Loucy (cell line): ENCODE data around the gene MED17.

Experiments used
- H2AFZ ChIP-seq: fragments of 200-600 bp; sonication (generic); 2 replicates; pipeline ENCODE4 v1.6.0; 2016; ENCODE audit warnings: antibody characterized with exemption, mild to moderate bottlenecking, low read length, moderate library complexity
- H3F3A ChIP-seq: fragments of 200-600 bp; 2 replicates; pipeline ENCODE4 v1.6.0; 2016; ENCODE audit warnings: antibody characterized with exemption, low read depth, mild to moderate bottlenecking
- H3K27me3 ChIP-seq: fragments of 200-600 bp; sonication (generic); 2 replicates; pipeline ENCODE4 v1.6.1; 2014; ENCODE audit warnings: low read length, mild to moderate bottlenecking; ENCODE audit not compliant: insufficient read depth, poor library complexity, severe bottlenecking
- H3K36me3 ChIP-seq: fragments of 200-600 bp; sonication (generic); 2 replicates; pipeline ENCODE4 v1.6.1; 2016; ENCODE audit warnings: low read length; ENCODE audit not compliant: insufficient read depth
- H3K4me1 ChIP-seq: fragments of 200-600 bp; sonication (generic); 2 replicates; pipeline ENCODE4 v1.5.1; 2014; ENCODE audit warnings: low read length, mild to moderate bottlenecking; ENCODE audit not compliant: insufficient read depth, poor library complexity, severe bottlenecking
- H3K4me2 ChIP-seq: fragments of 200-600 bp; sonication (generic); 2 replicates; pipeline ENCODE4 v1.6.0; 2014; ENCODE audit warnings: antibody characterized with exemption, low read length, low read depth, mild to moderate bottlenecking; ENCODE audit not compliant: poor library complexity, severe bottlenecking
- H3K4me3 ChIP-seq: fragments of 200-600 bp; sonication (generic); 2 replicates; pipeline ENCODE4 v1.5.1; 2014; ENCODE audit warnings: low read length, mild to moderate bottlenecking, mixed read lengths; ENCODE audit not compliant: poor library complexity, severe bottlenecking
- H3K79me2 ChIP-seq: fragments of 200-600 bp; sonication (generic); 2 replicates; pipeline ENCODE4 v1.6.1; 2014; ENCODE audit warnings: low read length; ENCODE audit not compliant: insufficient read depth
- H3K9ac ChIP-seq: fragments of 200-600 bp; sonication (generic); 2 replicates; pipeline ENCODE4 v1.6.0; 2014; ENCODE audit warnings: mild to moderate bottlenecking, low read depth, low read length, moderate library complexity; ENCODE audit not compliant: poor library complexity, severe bottlenecking
- H3K9me2 ChIP-seq: fragments of 200-600 bp; sonication (generic); replicated peaks from 2 replicates; pipeline ENCODE4 v1.6.1; 2016; ENCODE audit warnings: low read depth, low read length, mixed read lengths
- H3K9me3 ChIP-seq: fragments of 200-600 bp; sonication (generic); 2 replicates; pipeline ENCODE4 v1.6.1; 2014; ENCODE audit warnings: mild to moderate bottlenecking, antibody characterized with exemption, low read length, low read depth; ENCODE audit not compliant: insufficient read depth
- H4K20me1 ChIP-seq: fragments of 200-600 bp; sonication (generic); 2 replicates; pipeline ENCODE4 v1.6.0; 2014; ENCODE audit warnings: antibody characterized with exemption, low read length, mild to moderate bottlenecking; ENCODE audit not compliant: insufficient read depth, poor library complexity, severe bottlenecking
- CTCF ChIP-seq: fragments of 200-600 bp; sonication (generic); conservative IDR thresholded peaks from 2 replicates; pipeline ENCODE4 v1.5.1; 2014; ENCODE audit warnings: mild to moderate bottlenecking, antibody characterized with exemption, low read length
- EZH2phosphoT487 ChIP-seq: fragments of 200-600 bp; IDR thresholded peaks from 2 replicates; pipeline ENCODE4 v1.6.1; 2018; ENCODE audit warnings: antibody characterized with exemption, mild to moderate bottlenecking, moderate library complexity, borderline replicate concordance

The MED17 gene

DNA sequence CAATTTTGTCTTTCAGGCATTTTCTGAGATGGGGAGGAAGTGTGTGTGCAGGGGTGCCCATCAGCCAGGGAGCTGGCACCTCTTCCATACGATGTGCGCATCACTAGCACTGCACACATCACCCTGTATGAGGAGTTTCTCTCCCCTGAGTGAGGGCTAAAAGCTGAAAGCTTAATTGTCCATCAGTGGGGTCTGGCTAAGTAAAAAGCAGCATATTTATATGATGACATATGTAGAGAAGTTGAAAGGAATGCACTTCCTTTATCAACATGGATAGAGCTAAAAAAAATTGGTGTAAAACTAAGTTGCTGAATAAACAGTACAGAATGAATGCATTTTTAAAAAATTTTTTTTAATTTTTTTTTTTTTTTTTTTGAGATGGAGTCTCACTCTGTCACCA, 62.3 kb downstream of the MED17 start:
- no peaks in the 10 kb centered on the region for H3F3A ChIP-seq
- no peak overlapping the region for H3K4me3 ChIP-seq
- H3K9ac ChIP-seq, result no peak overlapping the region
- no peaks in the 10 kb centered on the region for H3K9me2 ChIP-seq
- TF ChIP-seq CTCF, result no peak
- TF ChIP-seq EZH2phosphoT487, result no peak
- H3K79me2 ChIP-seq, result no peaks in the 10 kb centered on the region
- no peak overlapping the region for H2AFZ ChIP-seq
- no peaks in the 10 kb centered on the region for H3K27me3 ChIP-seq
- H3K36me3 ChIP-seq, result no peaks in the 10 kb centered on the region
- H4K20me1 ChIP-seq, result no peaks in the 10 kb centered on the region
- no peak overlapping the region for H3K4me2 ChIP-seq
- no peaks in the 10 kb centered on the region for H3K9me3 ChIP-seq
- no peaks in the 10 kb centered on the region for H3K4me1 ChIP-seq

- Histone ChIP-seq H4K20me1 (no peaks in the 10 kb centered on the region), H3K9ac (no peak overlapping the region), H3K79me2 (no peaks in the 10 kb centered on the region), H3K9me2 (no peaks in the 10 kb centered on the region), H3K36me3 (no peaks in the 10 kb centered on the region), H3F3A (no peaks in the 10 kb centered on the region), H3K4me3 (no peak overlapping the region), H3K27me3 (no peaks in the 10 kb centered on the region), H3K4me1 (no peaks in the 10 kb centered on the region), H2AFZ (no peak overlapping the region), H3K9me3 (no peaks in the 10 kb centered on the region), H3K4me2 (no peak overlapping the region)
- TF ChIP-seq CTCF (no peak), EZH2phosphoT487 (no peak)
Measured at GRCh38 chr11:93849201-93849600, 65.1 kb downstream of the MED17 start.

- Histone ChIP-seq H3K4me3 (no peak overlapping the region), H4K20me1 (no peaks in the 10 kb centered on the region), H3K9me2 (no peaks in the 10 kb centered on the region), H3F3A (no peaks in the 10 kb centered on the region), H3K4me2 (no peak overlapping the region), H3K36me3 (no peaks in the 10 kb centered on the region), H3K27me3 (no peaks in the 10 kb centered on the region), H3K4me1 (no peaks in the 10 kb centered on the region), H2AFZ (no peak overlapping the region), H3K79me2 (no peaks in the 10 kb centered on the region), H3K9ac (no peak overlapping the region), H3K9me3 (no peaks in the 10 kb centered on the region)
- TF ChIP-seq EZH2phosphoT487, result no peak
Measured at GRCh38 chr11:93849751-93850593, 65.9 kb downstream of the MED17 start.

DNA sequence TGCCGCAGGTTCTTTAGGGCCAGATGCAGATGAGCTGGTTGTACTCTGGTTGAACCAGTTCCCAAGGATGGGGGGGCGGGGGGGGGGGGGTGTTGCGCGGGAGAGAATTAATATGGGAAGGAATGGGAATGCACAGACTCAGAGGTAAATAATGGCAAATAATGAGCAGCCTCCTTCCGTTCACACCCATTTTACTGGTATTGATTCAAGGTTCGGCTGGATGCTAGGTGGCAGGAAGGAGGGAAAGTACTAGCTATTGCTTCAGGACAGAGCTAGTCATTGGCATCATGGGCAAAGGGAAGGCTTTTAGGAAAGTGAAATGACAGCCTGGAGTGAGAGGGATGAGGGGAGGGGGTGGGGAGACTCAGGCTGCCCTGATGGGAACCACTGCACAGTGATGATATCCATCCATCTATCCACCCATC, 66.5 kb downstream of the MED17 start, which contains the start of gene VSTM5:
VSTM5 (minus strand) TSS at position 25 of the 425 bp plus-strand sequence. CDS start 116 bp downstream, outside the sequence.
- Histone ChIP-seq H3K9me3 (no peaks in the 10 kb centered on the region), H3K4me3 (no peak within 1 kb of the TSS), H2AFZ (no peak within 1 kb of the TSS), H3K27me3 (no peaks in the 10 kb centered on the region), H3K36me3 (no peaks in the 10 kb centered on the region), H3K79me2 (no peaks in the 10 kb centered on the region), H3K4me2 (no peak within 1 kb of the TSS), H3F3A (no peaks in the 10 kb centered on the region), H4K20me1 (no peaks in the 10 kb centered on the region), H3K9ac (no peak within 1 kb of the TSS), H3K4me1 (no peaks in the 10 kb centered on the region), H3K9me2 (no peaks in the 10 kb centered on the region)
- TF ChIP-seq EZH2phosphoT487 (no peak), CTCF (no peak)
